ENCODE data around the gene TMEM132C. TPM values are rescaled to one million over a fixed set of nuclear protein-coding genes. Genes with fewer than 3 reads are reported as not detected.

The TMEM132C gene
- total and polyA plus RNA-seq, 2 of the 13 experiments (the other 11 are each of a cell fraction or from before 2014, with no cell fraction given), result not detected

GRCh38 chr12:128606051-128606450 lies 339.1 kb downstream of the TMEM132C start:
- Histone ChIP-seq H2AFZ (ENCODE audit: low read length) (no peak overlapping the region), H3K4me1 (ENCODE audit: insufficient read depth, low read length) (no peaks in the 10 kb centered on the region), H3K79me2 (ENCODE audit: insufficient read depth, low read length) (no peaks in the 10 kb centered on the region), H3K36me3 (replicated peaks in 1 of 2; ENCODE audit: control insufficient read depth in 1 of 2, insufficient read depth in 2 of 2, low read length in 2 of 2) (no peaks in the 10 kb centered on the region), H3K9ac (ENCODE audit: insufficient read depth, low read depth, low read length) (no peak overlapping the region), H3K27me3 (ENCODE audit: control insufficient read depth in 1 of 2, insufficient read depth in 2 of 2, low read length in 2 of 2) (peaks cover 0 to 3% of the 10 kb centered on the region in 2 experiments; a peak in 2 of 5 replicates), H3K4me2 (ENCODE audit: low read depth, low read length) (no peak overlapping the region), H3K9me3 (ENCODE audit: low read length) (no peaks in the 10 kb centered on the region), H3K4me3 (replicated peaks in 1 of 3; ENCODE audit: insufficient read depth in 1 of 3, low read depth in 2 of 3, low read length in 3 of 3) (no peak overlapping the region), H4K20me1 (ENCODE audit: insufficient read depth, low read length) (no peaks in the 10 kb centered on the region), H3K27ac (ENCODE audit: extremely low read length, insufficient read depth, low read length) (no peak overlapping the region)
- DNase-seq (ENCODE audit: low spot score), result no peak
- no peak for TF ChIP-seq ZSCAN12 (CRISPR knock-in tag; IDR thresholded peaks at IDR 0.05)
- no peak for TF ChIP-seq HOMEZ (CRISPR knock-in tag; IDR thresholded peaks at IDR 0.05; ENCODE audit: low read depth)
- no peak for TF ChIP-seq MEIS2 (CRISPR knock-in tag; IDR thresholded peaks at IDR 0.05)
- no peak for TF ChIP-seq PLSCR1 (CRISPR knock-in tag; IDR thresholded peaks at IDR 0.05; ENCODE audit: borderline replicate concordance)
- TF ChIP-seq ZNF207 (IDR thresholded peaks at IDR 0.05; ENCODE audit: borderline replicate concordance), result no peak
- no peak for TF ChIP-seq TOPORS (CRISPR knock-in tag; IDR thresholded peaks at IDR 0.05)
- TF ChIP-seq ZBTB1 (CRISPR knock-in tag; IDR thresholded peaks at IDR 0.05; ENCODE audit: borderline replicate concordance), result no peak
- no peak for TF ChIP-seq TEAD2 (CRISPR knock-in tag; IDR thresholded peaks at IDR 0.05)
- no peak for TF ChIP-seq RARA (CRISPR knock-in tag; IDR thresholded peaks at IDR 0.05)
- TF ChIP-seq ZNF501 (CRISPR knock-in tag; IDR thresholded peaks at IDR 0.05), result no peak
- TF ChIP-seq ZNF44 (CRISPR knock-in tag; IDR thresholded peaks at IDR 0.05), result no peak
- TF ChIP-seq ZNF770 (CRISPR knock-in tag; IDR thresholded peaks at IDR 0.05), result no peak
- no peak for TF ChIP-seq ZNF883 (CRISPR knock-in tag; IDR thresholded peaks at IDR 0.05; ENCODE audit: not compliant biosample characterization)
- no peak for TF ChIP-seq ZNF629 (CRISPR knock-in tag; conservative IDR thresholded peaks at IDR 0.05)
- no peak for TF ChIP-seq TAF15 (IDR thresholded peaks at IDR 0.05; ENCODE audit: low read depth, low read length, poor library complexity, severe bottlenecking)
- ATAC-seq, result no peak
- 0% methylated on average over 1 of the region's 4 CpGs for WGBS (ENCODE audit: low lambda C conversion rate)
- intact Hi-C loops (cut with micrococcal nuclease; ENCODE audit: unreplicated experiment) (no loop called here), in situ Hi-C loops (cut with HindIII; ENCODE audit: extremely low pct_ligation_motif_present, low pct_unique_long_range_greater_than_20kb) (no loop called here)
- no peak for FAIRE-seq
- POLR2A ChIA-PET, result no interaction called here
- BruUV-seq (replicated peaks), result no TSS peak
- CTCF ChIA-PET (ENCODE audit: low intra/inter-chr PET ratio, low total read pairs), result no interaction called here
